ENCODE measurements around the gene GDPD3.
"Not testable (repeated sequence)": the region's sequence is repeated elsewhere in the genome, so short reads cannot be mapped to it uniquely, and the experiment has no call there.

Gene GDPD3, protein sequence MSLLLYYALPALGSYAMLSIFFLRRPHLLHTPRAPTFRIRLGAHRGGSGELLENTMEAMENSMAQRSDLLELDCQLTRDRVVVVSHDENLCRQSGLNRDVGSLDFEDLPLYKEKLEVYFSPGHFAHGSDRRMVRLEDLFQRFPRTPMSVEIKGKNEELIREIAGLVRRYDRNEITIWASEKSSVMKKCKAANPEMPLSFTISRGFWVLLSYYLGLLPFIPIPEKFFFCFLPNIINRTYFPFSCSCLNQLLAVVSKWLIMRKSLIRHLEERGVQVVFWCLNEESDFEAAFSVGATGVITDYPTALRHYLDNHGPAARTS

DNA sequence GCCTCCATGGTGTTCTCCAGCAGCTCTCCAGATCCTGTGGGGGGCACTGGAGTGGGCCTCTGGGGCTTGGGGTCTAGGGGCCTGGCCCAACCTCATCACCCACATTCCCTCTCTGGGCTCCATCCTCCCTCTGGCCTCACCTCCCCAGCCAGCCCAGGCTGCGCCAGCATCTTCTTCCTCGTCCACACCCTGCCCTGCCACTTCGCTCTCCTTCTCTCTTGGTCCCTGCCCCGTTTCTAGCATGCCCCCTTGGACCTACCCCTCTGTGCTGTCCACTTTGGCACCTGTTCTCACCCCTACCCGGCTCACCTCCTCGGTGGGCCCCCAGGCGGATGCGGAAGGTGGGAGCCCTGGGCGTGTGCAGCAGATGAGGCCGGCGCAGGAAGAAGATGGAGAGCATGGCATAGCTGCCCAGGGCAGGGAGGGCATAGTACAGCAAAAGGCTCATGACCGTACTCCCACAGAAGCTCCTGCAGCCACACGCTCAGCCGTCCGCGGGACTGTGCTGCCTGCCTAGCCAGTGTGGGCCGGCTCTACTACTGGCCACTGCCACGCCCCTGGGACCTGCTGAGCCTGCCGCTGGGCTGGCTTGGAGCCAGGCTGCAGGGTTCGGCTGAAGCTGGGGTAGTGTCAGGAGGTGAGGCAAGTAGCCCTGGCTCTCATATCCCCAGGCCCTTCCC is at the start of gene GDPD3:
GDPD3 (minus strand) TSS at position 507 of the 680 bp plus-strand sequence; CDS start at position 448, 59 bp downstream.
- no peak for DNase-seq

DNA sequence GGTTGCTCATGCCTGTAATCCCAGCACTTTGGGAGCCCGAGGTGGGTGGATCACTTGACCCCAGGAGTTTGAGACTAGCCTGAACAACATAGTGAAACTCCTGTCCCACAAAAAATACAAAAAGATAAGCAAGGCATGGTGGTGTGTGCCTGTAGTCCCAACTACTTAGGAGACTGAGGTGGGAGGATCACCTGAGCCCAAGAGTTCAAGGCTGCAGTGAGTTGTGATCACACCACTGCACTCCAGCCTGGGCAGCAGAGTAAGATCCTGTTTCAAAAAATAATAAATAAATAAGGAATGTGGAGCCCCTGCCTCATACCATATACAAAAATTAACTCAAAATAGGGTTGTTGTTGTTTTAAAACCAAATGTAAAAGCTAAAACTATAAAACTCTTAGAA is 43.9 kb upstream of the GDPD3 start:
- DNase-seq: no peak

- DNase-seq: no peak
Measured at GRCh38 chr16:30155188-30155587, 41.9 kb upstream of the GDPD3 start.

- DNase-seq: no peak
Measured at GRCh38 chr16:30152517-30152916, 39.2 kb upstream of the GDPD3 start.

- no peak for DNase-seq
Measured at GRCh38 chr16:30151091-30151490, 37.8 kb upstream of the GDPD3 start.

GRCh38 chr16:30149250-30149930 is 36.1 kb upstream of the GDPD3 start:
- DNase-seq: no peak

- DNase-seq: no peak
Measured at GRCh38 chr16:30147843-30148510, 34.6 kb upstream of the GDPD3 start.

DNA sequence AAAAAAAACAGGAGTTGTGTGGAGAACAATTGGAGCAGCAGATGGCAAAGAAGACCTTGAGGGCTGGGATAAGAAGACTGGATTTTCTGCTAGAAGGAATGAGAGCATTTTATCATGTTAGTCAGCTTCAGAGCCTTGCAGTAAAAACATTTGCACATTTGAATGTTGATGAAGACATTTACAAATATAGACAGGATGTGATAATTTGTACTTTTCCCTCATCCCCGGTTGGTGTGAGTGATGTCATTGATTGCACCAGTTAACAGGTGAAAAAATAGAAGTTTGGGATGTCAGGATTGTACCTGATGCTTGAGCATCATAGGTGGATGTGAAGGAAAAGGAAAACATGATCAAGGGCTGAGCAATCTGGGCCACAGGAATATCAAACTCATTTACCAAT is 32.3 kb upstream of the GDPD3 start:
- DNase-seq: no peak

GRCh38 chr16:30144917-30145316 is 31.6 kb upstream of the GDPD3 start:
- DNase-seq: no peak

GRCh38 chr16:30144017-30144416 is 30.7 kb upstream of the GDPD3 start:
- no peak for DNase-seq

GRCh38 chr16:30143347-30143702 is 30.0 kb upstream of the GDPD3 start:
- DNase-seq: no peak

- no peak for DNase-seq
Measured at GRCh38 chr16:30142672-30143346, 29.5 kb upstream of the GDPD3 start.

DNA sequence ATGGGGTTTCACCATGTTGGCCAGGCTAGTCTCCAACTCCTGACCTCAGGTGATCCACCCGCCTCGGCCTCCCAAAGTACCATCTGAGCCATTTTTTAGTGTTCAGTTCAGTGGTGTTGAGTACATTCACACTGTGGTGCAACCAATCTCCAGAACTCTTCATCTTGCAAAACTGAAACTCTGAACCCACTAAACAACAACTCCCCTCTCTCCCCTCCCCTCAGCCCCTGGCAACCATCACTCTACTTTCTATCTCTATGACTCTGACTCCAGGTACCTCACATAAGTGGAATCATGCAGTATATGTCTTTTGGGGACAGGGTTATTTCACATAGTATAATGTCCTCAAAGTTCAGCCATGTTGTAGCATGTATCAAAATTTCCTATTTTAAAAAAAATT is 28.4 kb upstream of the GDPD3 start:
- DNase-seq: no peak

- no peak for DNase-seq
Measured at GRCh38 chr16:30139583-30140481, 26.5 kb upstream of the GDPD3 start.

DNA sequence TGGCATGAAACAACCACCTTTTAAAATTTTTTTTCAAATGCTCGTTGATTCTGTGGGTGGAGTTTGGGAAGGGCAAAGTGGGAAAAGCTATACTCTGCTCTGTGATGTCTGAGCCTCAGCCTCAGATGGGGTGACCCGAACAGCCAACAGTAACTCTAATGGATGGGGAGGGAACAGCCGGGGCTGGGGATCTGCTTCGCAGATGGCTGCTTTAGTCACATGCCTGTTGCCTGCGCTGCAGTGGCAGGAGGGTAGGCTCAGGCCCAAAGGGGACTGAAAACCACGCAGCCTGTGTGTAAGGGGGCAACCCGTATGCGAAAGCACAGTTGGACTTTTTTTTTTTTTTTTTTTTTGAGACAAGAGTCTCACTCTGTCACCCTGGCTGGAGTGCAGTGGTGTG is 24.6 kb upstream of the GDPD3 start:
- DNase-seq: no peak

DNA sequence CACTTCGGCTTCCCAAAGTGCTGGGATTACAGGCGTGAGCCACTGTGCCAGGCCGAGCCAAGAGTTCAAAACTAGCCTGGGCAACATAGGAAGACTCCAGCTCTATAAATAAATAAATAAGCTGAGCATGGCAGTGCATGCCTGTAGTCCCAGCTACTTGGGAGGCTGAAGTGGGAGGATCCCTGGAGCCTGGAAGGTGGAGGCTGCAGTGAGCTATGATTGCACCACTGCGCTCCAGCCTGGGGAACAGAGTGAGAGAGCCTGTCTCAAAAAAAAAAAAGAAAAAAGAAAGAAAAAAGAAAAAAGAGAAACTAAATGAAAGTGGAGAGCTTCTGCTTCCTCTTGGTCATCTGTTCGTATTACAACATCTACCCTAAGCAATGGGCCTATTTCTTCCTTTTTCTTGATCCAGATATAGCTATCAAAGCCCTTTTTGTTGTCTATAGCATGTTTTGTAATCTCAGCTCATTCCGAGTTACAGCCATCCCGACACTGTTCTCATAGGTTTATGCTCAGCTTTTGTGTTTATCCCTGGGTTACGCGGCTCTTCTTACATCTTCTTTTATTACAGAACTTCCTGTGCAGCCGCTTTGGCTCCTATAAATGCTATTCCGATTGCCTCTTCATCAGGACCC is 23.8 kb upstream of the GDPD3 start:
- no peak for DNase-seq

DNA sequence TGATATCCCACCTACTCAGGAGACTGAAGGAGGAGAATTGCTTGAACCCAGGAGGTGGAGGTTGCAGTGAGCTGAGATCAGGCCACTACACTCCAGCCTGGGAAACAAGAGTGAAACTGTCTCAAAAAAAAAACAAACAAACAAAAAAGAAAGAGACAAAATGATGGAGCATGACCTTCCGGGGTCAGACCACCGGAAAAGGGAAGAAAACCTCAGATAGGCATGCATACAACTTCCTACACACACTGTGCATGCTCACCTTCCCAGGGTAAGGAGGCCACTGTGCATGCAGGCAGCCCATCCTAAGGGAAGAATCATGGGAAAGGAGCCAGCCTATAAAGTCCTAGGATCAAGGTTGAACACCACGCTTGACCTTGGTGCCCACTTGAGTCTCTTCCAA is 19.3 kb upstream of the GDPD3 start:
- no peak for DNase-seq

- DNase-seq: peak; percentile 9
Measured at GRCh38 chr16:30131869-30132475, 18.6 kb upstream of the GDPD3 start.

DNA sequence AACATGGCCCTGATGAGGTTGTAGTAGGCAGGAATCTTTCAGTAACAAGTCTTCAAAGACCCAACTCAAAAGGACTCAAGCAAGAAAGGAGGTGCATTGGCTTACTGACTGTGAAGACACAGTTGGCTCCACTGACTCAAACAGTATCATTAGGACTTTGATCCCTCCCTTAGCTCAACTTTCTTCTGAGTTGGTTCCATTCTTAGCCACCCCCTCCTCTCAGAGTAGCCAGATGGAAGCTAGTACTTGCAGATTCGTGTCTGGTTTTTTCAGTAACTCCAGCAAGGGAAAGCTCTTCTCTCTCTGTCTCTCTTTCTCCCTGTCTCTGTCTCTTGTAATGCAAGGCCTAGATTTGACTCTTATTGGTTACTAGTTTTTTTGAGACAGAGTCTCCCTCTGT is 14.7 kb upstream of the GDPD3 start:
- no peak for DNase-seq

GRCh38 chr16:30125690-30126089 is 12.4 kb upstream of the GDPD3 start:
- DNase-seq: not testable (repeated sequence)

- DNase-seq: no peak
Measured at GRCh38 chr16:30124985-30125379, 11.6 kb upstream of the GDPD3 start.

Data from fibroblast of skin of right quadriceps (primary cell).